Smooth muscle cell (in vitro differentiated cells): ENCODE data around the gene TNFRSF18. TPM values are rescaled to one million over a fixed set of nuclear protein-coding genes. Genes with fewer than 3 reads are reported as not detected.

ENCODE experiments used
- DNase-seq: peaks from one replicate; lab custom pipeline; 2025; ENCODE audit not compliant: unreplicated experiment; lab: John Stamatoyannopoulos, UW
- H2AFZ ChIP-seq: fragments of 200-600 bp; sonication (generic); 2 replicates; pipeline ENCODE4 v1.6.0; 2016; ENCODE audit warnings: antibody characterized with exemption, low read depth, mild to moderate bottlenecking
- H3F3A ChIP-seq: fragments of 200-600 bp; sonication (generic); 2 replicates; pipeline ENCODE4 v1.6.0; 2017; ENCODE audit warnings: antibody characterized with exemption, low read depth
- H3K27ac ChIP-seq: fragments of 200-600 bp; sonication (generic); 2 replicates; pipeline ENCODE4 v1.5.1; 2016; ENCODE audit warnings: low read depth, mild to moderate bottlenecking
- H3K27me3 ChIP-seq: fragments of 200-600 bp; sonication (generic); 2 replicates; pipeline ENCODE4 v1.6.1; 2016; ENCODE audit warnings: low read depth, mild to moderate bottlenecking
- H3K36me3 ChIP-seq: fragments of 200-600 bp; sonication (generic); 2 replicates; pipeline ENCODE4 v1.5.1; 2016; ENCODE audit warnings: low read depth
- H3K4me1 ChIP-seq: fragments of 200-600 bp; sonication (generic); 2 replicates; pipeline ENCODE4 v1.5.1; 2016; ENCODE audit warnings: low read depth
- H3K4me2 ChIP-seq: fragments of 200-600 bp; sonication (generic); 2 replicates; pipeline ENCODE4 v1.6.0; 2016; ENCODE audit warnings: mild to moderate bottlenecking
- H3K4me3 ChIP-seq: fragments of 200-600 bp; sonication (generic); 2 replicates; pipeline ENCODE4 v1.5.1; 2016; ENCODE audit warnings: mild to moderate bottlenecking
- H3K79me2 ChIP-seq: fragments of 200-600 bp; sonication (generic); 2 replicates; pipeline ENCODE4 v1.6.0; 2016; ENCODE audit warnings: low read depth, mild to moderate bottlenecking
- H3K9ac ChIP-seq: fragments of 200-600 bp; sonication (generic); 2 replicates; pipeline ENCODE4 v1.6.0; 2016; ENCODE audit warnings: low read depth
- H3K9me3 ChIP-seq: fragments of 200-600 bp; sonication (generic); replicated peaks from 2 replicates; pipeline ENCODE4 v1.5.1; 2016; ENCODE audit warnings: low read depth
- H4K20me1 ChIP-seq: fragments of 200-600 bp; sonication (generic); 2 replicates; pipeline ENCODE4 v1.6.0; 2016; ENCODE audit warnings: low read depth
- WGBS: methylation state at CpG from one replicate; pipeline ENCODE4 v1.1.7; 2016; ENCODE audit warnings: low lambda C conversion rate; 5-methylcytosine and 5-hydroxymethylcytosine counted together
- polyA plus RNA-seq: library from polyadenylated mRNA; unstranded; fragments of >200 nt; fragmentation: Nextera tagmentation; extraction: Ambion mirVana; gene quantifications from 2 replicates; pipeline ENCODE4 v1.2.1, GENCODE V29; 2016
- total RNA-seq: library from RNA; depleted of rRNA; stranded (reverse); fragments of >200 nt; gene quantifications from 2 replicates; pipeline ENCODE4 v1.2.3, GENCODE V29; 2014
- TF ChIP-seq, protein P1 (sequence below): fragments of 200-600 bp; sonication (generic); IDR thresholded peaks from 2 replicates; pipeline ENCODE4 v1.5.1; 2017; ENCODE audit warnings: borderline replicate concordance, mild to moderate bottlenecking, antibody characterized with exemption; ENCODE audit not compliant: insufficient read depth, poor library complexity, severe bottlenecking

The TNFRSF18 gene
- total and polyA plus RNA-seq, 2 experiments from 2014 or later = 4.8 to 12.2 TPM

DNA sequence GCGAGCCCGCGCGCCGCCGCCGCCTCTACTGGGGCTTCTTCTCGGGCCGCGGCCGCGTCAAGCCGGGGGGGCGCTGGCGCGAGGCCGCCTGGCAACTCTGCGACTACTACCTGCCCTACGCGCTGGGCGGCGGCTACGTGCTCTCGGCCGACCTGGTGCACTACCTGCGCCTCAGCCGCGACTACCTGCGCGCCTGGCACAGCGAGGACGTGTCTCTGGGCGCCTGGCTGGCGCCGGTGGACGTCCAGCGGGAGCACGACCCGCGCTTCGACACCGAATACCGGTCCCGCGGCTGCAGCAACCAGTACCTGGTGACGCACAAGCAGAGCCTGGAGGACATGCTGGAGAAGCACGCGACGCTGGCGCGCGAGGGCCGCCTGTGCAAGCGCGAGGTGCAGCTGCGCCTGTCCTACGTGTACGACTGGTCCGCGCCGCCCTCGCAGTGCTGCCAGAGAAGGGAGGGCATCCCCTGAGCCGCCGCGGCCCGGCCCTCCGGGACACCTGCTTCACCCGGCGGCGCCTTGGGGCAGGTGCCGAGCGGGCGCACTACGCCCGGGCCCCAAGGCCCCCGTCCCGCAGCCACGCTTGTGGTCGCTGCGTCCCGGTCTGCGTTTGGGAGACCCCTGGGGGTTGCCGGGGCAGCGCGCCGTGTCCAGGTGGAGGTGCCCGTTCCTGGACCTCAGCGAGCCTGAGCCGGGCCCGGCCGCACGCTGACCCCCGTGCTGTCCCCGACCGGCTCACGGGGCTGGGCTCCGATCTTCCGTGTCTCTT is 26.6 kb upstream of the TNFRSF18 start:
- no peaks in the 10 kb centered on the region for H3F3A ChIP-seq
- no peak overlapping the region for H2AFZ ChIP-seq
- no peak overlapping the region for H3K27ac ChIP-seq
- H3K36me3 ChIP-seq = no peaks in the 10 kb centered on the region
- no peak overlapping the region for H3K9ac ChIP-seq
- DNase-seq = no peak
- no peaks in the 10 kb centered on the region for H3K27me3 ChIP-seq
- WGBS = 96% methylated on average over 94 of the region's 98 CpGs
- peaks cover 7% of the 10 kb centered on the region for H3K4me1 ChIP-seq
- H3K4me3 ChIP-seq = no peak overlapping the region
- TF ChIP-seq, protein P1, sequence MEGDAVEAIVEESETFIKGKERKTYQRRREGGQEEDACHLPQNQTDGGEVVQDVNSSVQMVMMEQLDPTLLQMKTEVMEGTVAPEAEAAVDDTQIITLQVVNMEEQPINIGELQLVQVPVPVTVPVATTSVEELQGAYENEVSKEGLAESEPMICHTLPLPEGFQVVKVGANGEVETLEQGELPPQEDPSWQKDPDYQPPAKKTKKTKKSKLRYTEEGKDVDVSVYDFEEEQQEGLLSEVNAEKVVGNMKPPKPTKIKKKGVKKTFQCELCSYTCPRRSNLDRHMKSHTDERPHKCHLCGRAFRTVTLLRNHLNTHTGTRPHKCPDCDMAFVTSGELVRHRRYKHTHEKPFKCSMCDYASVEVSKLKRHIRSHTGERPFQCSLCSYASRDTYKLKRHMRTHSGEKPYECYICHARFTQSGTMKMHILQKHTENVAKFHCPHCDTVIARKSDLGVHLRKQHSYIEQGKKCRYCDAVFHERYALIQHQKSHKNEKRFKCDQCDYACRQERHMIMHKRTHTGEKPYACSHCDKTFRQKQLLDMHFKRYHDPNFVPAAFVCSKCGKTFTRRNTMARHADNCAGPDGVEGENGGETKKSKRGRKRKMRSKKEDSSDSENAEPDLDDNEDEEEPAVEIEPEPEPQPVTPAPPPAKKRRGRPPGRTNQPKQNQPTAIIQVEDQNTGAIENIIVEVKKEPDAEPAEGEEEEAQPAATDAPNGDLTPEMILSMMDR = no peak
- peaks cover 44% of the 10 kb centered on the region for H3K79me2 ChIP-seq
- H4K20me1 ChIP-seq = peaks cover 26% of the 10 kb centered on the region
- H3K4me2 ChIP-seq = peak overlapping the region; percentile 54
- no peaks in the 10 kb centered on the region for H3K9me3 ChIP-seq

DNA sequence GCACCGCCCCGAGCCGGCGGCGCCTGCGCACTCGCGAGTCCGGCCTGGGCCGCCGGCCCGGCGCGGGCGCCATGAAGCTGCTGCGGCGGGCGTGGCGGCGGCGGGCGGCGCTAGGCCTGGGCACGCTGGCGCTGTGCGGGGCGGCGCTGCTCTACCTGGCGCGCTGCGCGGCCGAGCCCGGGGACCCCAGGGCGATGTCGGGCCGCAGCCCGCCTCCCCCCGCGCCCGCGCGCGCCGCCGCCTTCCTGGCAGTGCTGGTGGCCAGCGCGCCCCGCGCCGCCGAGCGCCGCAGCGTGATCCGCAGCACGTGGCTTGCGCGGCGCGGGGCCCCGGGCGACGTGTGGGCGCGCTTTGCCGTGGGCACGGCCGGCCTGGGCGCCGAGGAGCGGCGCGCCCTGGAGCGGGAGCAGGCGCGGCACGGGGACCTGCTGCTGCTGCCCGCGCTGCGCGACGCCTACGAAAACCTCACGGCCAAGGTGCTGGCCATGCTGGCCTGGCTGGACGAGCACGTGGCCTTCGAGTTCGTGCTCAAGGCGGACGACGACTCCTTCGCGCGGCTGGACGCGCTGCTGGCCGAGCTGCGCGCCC is 25.9 kb upstream of the TNFRSF18 start, which contains the start of gene B3GALT6:
Gene B3GALT6 (plus strand): TSS at position 30 of the 588 bp plus-strand sequence. CDS start 42 bp downstream, at position 72.
- 26% methylated on average over 79 of the region's 100 CpGs for WGBS
- peak within 1 kb of the TSS; percentile 95 for H3K9ac ChIP-seq
- TF ChIP-seq, protein P1 = no peak
- H3K27ac ChIP-seq = peak within 1 kb of the TSS; percentile 80
- H3K4me2 ChIP-seq = peak within 1 kb of the TSS; percentile 87
- H3K36me3 ChIP-seq = no peaks in the 10 kb centered on the region
- H3K9me3 ChIP-seq = no peaks in the 10 kb centered on the region
- no peak for DNase-seq
- H3K79me2 ChIP-seq = peaks cover 51% of the 10 kb centered on the region
- H3F3A ChIP-seq = no peaks in the 10 kb centered on the region
- H4K20me1 ChIP-seq = peaks cover 31% of the 10 kb centered on the region
- no peaks in the 10 kb centered on the region for H3K27me3 ChIP-seq
- H2AFZ ChIP-seq = peak within 1 kb of the TSS; percentile 51
- peaks cover 7% of the 10 kb centered on the region for H3K4me1 ChIP-seq
- H3K4me3 ChIP-seq = peak within 1 kb of the TSS; percentile 99

DNA sequence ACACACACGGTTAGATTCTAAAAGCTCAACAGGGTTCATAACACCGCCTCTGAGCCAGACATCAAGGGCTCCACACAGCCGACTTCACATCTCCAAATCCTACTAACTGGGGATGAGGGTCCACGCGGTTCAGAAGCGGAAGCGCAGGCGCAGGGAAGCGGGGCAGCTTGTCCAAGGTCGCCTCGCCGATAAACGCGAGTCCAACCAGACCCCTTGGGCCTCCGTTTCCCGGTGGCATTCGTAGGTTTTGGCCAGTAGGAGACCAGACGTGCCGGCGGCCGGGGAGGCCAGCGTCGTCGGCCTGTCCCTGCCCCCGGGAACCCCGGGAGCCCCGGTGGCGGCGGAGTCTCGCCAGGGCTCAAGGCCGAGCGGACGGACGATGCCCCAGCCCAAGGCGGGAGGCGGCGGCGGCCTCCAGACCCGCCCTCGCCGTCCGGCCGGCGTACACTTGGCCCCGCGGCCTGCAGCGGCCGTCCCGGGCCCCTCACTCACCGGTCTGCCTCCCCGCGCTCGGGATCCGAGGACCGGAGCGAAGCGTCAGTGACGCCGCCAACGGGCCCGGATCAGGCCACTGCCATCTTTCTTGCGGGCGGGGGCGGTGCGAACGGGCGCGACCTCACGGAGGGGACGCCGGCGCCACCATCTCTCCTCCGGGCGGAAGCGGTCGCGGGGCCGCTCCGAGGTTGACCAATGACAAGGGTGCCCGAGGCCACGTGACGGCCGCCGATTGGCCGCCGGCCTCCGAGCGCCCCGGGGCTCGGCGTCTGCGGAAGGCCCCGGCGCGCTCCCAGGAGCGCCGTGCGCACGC is 25.2 kb upstream of the TNFRSF18 start, which contains the start of gene SDF4:
Gene SDF4 (minus strand): TSS at position 602 of the 808 bp plus-strand sequence. CDS start 3,229 bp downstream, outside the sequence.
- H3F3A ChIP-seq = no peaks in the 10 kb centered on the region
- H4K20me1 ChIP-seq = peaks cover 37% of the 10 kb centered on the region
- H3K27ac ChIP-seq = peak within 1 kb of the TSS; percentile 80
- peak within 1 kb of the TSS; percentile 99 for H3K4me3 ChIP-seq
- DNase-seq = peak; percentile 79
- H3K4me2 ChIP-seq = peak within 1 kb of the TSS; percentile 87
- peak within 1 kb of the TSS; percentile 51 for H2AFZ ChIP-seq
- peaks cover 7% of the 10 kb centered on the region for H3K4me1 ChIP-seq
- H3K79me2 ChIP-seq = peaks cover 56% of the 10 kb centered on the region
- WGBS = under 1% methylated on average over 87 of the region's 99 CpGs
- H3K27me3 ChIP-seq = no peaks in the 10 kb centered on the region
- no peaks in the 10 kb centered on the region for H3K9me3 ChIP-seq
- TF ChIP-seq, protein P1 = no peak
- peak within 1 kb of the TSS; percentile 95 for H3K9ac ChIP-seq
- no peaks in the 10 kb centered on the region for H3K36me3 ChIP-seq
